ENCODE data around the gene TPPP3. TPM values are rescaled to one million over a fixed set of nuclear protein-coding genes. Genes with fewer than 3 reads are reported as not detected.

TPPP3 gene
- 0.18 and 0.20 TPM in 2 replicates for total RNA-seq

DNA sequence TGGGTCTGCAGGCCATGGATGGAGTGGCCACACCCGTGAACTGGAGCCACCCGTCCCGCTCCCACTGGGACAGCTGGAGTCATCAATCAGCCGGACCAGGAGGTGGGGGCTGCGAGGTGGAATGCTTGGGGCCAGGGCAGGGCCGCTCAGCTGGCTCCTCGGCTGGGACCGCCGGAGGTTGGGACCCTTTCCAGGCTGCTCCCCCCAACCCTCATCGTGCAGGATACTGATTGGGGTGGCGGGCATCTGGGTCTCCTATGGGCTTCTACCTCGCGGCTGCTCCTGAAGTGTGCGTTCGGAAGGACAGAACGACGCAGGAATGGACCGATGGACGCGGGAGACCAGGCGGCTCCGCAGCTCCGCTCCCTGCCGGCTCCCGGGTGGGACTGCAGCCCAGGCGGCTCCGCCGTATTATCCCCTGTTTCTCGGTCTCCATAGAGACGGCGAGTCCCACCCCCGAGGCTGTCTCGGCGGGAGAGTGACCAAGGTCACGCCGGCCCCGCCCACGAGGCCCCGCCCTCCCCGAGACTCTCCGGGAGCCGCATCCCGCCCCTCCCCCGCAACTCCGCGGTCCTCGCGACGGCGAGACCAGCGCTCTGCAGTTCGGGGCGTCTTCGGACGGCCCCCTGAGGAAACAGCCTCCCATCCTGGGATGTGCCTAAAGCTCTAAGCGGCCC is at the start of gene TPPP3:
Gene TPPP3 (minus strand): TSS at position 388 of the 677 bp plus-strand sequence. CDS start 2,387 bp downstream, outside the sequence.
- DNase-seq (ENCODE audit: low read depth, low spot score) = no peak

DNA sequence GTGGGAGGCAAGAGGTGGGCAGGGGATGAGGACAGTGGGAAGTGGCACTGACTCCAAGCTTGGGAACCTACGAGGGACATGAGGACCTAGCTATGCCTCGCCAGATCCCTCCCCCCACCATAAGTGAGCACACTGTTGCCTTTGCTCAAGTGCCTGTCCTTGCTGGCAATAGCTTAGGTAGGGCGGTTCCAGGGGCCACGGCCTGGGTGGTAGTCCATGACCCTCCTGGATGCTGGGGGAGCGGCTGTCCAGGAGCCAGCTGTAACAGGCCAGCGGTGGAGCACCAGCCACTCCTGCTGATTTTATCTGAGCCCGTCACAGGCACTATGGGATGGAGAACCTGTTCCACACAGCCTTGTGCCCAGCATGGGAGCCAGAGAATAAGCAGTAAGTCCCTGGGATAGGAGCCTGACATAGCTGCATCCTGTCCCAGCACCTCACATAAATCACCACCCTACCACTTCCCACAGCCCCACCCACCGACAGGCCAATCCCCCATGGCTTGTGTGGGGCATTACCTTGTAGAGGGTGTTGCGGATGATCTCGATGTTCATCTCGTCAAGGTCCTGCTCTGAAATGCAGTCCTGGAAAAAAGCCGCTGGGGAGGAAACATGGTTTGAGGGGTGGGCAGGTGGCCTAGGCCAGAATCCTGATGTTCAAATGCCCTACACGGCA is 49.4 kb upstream of the TPPP3 start:
- DNase-seq (ENCODE audit: low read depth, low spot score) = no peak

DNA sequence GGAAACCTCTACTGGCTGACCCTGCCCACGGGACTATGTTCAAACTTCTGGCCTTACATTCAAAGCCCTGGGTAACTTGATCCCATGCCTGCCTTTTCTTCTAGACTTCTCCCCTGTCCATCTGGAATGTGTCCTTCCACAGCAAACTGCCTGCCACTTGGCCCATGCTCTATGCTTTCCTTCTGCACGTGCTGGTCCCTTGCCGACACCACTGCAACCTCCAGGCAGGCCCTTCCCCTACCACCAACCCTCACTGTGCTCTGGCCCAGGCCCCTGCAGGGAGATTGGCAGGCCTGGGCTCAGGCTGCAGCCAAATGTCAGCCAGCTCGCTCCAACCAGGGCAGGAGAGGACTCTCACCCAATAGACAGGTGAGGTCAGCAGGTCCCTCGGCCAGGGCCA is 48.6 kb upstream of the TPPP3 start:
- no peak for DNase-seq (ENCODE audit: low read depth, low spot score)

DNA sequence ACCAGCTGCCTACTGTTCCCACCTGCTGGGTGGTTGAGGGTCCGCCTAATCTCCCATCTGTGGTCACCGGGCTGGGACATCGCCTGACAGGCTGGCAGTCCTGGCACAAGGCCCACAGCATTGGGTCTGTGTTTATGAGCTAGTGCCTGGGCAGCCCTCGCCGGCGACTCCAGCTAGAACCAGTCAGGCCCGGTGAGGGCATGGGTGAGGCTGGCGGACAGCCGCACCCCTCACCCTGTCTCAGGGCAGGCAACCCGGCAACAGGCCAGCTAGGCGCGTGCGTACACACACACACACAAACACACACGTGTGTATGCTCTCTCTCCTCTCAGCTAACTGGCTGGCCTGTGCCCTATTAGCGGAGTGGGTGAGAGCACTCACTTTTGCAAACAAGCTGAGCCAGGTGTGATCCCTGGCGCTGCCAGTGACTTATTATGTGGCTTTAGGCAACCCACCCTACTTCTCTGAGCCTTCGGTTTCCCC is 48.0 kb upstream of the TPPP3 start:
- DNase-seq (ENCODE audit: low read depth, low spot score) = no peak

DNA sequence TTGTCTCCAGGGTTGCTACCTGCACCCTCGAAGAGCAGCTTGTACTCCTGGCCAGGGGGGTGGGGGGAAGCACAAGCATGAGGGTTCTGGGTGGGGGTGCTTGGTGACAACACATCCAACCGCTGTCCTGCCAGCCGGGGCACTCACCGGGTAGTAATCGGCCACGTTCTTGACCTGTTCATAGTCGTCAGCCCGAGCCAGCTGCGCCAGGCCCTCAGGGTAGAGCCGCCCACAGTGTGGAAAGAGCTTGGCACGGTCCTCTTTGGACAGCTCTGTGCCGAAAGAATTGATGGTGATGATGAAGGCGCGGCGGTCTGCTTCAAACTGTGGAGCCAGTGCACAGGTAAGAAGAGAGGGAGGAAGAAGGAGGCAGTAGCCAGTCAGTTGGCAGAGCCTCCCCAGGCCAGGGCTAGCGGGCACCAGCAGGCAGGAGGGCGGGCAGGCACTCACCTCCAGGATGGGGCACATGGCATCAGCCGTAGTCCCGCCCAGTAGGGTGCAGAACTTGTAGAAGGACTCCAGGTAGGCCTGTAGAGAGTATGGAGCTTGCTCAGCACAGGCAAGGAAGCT is 45.6 kb upstream of the TPPP3 start:
- DNase-seq (ENCODE audit: low read depth, low spot score) = no peak

DNA sequence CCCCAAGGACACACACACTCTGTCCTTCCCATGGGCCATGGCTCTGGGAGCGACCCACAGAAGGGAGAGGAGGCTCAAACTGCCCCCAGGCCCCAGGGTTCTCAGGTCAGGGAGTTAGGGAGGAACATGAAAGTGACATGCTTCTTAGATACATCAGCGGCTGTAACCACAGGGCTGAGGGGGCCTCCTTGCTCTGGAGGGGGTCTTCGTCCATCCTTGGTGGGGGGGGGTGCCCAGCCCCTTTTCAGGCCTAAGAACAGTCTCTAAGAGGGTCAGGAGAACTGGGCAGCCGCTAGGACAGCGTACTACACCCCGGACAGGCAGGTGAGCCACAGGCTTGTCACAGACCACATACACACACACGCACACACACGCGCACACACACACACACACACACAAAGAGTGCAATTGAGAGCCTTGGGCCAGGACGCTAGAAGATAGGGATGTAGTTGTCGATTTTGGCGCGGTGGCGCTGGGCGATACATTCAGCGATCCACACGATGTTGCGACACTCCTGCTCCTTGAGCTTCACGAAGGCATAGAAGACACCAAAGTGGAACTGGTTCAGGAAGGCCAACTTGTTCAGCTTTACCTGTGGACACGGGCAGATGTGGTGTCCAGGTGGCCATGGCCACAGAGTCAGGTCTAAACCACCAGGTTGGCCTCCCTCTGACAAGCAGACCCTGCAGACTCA is 44.9 kb upstream of the TPPP3 start:
- DNase-seq (ENCODE audit: low read depth, low spot score) = no peak

DNA sequence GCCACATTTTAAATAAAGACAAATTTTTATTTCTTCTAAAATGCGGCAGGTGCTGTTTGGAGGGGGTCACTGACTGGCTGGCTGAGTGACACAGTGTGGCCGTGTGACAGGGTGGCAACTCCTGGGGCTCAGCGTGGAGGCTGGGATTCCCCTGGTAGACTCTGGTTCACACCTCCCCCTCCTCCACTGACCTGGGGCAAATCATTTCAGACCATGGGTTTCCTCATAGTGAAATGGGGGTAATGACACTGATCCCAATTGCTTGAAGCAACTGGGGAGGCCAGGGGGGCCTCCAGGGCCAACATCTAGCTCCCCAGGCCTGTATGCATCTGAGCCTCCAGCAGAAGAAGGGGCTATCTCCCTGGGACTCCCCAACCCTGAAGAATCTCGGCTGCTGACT is 44.2 kb upstream of the TPPP3 start:
- no peak for DNase-seq (ENCODE audit: low read depth, low spot score)

DNA sequence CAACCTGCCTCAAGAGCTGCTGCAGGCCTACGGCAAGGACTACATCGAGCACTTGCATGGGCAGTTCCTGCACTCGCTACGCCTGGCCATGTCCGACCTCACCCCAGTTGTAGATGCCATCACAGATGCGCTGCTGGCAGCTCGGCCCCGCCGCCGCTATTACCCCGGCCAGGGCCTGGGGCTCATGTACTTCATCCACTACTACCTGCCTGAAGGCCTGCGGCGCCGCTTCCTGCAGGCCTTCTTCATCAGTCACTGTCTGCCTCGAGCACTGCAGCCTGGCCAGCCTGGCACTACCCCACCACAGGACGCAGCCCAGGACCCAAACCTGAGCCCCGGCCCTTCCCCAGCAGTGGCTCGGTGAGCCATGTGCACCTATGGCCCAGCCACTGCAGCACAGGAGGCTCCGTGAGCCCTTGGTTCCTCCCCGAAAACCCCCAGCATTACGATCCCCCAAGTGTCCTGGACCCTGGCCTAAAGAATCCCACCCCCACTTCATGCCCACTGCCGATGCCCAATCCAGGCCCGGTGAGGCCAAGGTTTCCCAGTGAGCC is 43.4 kb upstream of the TPPP3 start:
- DNase-seq (ENCODE audit: low read depth, low spot score) = no peak

DNA sequence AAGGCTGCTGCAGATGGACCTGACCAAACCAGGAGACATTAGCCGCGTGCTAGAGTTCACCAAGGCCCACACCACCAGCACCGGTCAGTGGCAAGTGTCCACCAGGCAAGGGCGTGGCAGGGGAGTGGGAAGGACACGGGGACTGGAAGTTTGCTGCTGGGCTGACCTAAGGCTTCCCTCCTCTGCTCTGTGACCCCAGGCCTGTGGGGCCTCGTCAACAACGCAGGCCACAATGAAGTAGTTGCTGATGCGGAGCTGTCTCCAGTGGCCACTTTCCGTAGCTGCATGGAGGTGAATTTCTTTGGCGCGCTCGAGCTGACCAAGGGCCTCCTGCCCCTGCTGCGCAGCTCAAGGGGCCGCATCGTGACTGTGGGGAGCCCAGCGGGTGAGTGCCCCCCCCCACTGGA is 42.5 kb upstream of the TPPP3 start:
- no peak for DNase-seq (ENCODE audit: low read depth, low spot score)

DNA sequence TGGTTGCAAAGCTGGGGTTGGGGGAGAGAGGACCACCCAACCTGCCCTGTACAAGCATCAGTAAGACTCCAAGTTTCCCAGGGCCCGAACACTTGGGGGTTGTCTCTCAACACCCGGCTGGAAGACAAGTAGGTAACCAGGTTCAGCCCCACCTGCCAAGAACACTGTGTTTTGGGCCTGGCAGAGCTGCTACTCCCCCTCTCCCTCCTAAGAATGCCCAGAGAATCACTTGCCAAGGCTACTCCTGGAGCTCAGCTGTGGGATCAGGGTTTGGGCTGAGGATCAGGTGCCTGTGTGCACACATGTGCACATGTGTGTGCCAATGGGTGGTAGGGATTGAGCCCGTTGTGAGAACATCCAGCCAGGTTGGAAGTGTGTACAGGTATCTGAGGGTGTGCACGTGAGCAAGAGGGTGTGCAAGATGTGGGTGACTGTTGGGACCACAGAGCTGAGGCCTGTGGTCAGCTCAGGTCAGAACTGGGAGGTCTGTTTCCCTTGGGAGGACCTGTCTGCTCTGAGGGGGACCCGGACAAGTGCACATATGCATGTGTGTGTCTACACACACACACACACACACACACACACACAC is 39.9 kb upstream of the TPPP3 start:
- DNase-seq (ENCODE audit: low read depth, low spot score) = no peak

DNA sequence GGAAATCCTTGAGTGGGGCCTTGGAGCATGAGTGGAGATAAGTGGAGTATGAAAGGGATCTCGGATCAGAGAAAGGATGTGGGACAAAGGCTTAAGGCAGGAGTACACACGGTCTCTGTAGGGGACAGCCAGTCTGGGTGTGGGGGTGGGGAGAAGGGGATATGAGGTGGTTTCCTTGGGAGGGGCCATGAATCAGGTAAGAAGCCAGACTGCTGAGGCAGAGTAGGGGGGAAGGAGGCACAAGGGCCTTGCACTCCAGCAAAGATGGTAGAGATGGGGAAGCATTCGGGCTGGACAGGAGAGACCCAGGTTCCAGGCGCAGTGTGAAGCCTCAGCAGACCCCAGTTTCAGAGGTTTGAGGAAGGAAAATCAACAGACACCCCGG is 39.2 kb upstream of the TPPP3 start:
- no peak for DNase-seq (ENCODE audit: low read depth, low spot score)

DNA sequence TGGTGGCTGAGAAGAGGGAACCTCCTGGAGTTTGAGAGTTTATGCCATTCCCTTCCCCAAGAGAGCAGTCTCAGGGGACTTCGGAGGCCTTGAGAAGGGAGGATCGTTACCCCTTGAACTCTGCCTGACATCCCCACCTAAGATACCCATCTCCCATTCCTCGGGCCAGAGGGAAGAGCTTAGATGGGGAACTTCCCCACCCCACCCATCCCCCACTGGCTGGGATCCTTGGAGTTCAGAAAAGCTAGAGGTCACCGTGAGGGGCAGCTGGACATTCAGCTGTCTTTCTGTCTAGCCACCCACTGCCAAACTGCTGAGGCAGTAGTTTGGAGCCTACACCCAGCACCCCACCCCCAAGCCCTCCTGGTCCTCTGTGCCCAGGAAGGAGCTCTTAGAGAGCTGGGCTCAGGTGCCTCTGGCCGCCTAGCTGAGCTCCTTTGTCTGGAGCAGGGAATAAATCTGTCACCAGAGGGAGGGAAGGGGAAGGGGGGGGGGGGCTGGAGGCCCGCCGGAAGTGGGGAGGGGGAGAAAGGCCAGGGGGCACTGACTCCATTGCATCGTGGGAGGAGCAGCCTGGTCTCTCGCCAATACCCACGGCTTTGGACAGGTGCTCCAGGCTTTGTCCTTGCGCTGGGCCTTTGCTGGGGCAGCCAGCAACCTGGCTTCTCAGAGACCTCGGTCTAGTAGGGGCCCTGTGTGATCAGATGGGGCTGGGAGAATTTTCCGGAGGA is 38.6 kb upstream of the TPPP3 start:
- no peak for DNase-seq (ENCODE audit: low read depth, low spot score)

DNA sequence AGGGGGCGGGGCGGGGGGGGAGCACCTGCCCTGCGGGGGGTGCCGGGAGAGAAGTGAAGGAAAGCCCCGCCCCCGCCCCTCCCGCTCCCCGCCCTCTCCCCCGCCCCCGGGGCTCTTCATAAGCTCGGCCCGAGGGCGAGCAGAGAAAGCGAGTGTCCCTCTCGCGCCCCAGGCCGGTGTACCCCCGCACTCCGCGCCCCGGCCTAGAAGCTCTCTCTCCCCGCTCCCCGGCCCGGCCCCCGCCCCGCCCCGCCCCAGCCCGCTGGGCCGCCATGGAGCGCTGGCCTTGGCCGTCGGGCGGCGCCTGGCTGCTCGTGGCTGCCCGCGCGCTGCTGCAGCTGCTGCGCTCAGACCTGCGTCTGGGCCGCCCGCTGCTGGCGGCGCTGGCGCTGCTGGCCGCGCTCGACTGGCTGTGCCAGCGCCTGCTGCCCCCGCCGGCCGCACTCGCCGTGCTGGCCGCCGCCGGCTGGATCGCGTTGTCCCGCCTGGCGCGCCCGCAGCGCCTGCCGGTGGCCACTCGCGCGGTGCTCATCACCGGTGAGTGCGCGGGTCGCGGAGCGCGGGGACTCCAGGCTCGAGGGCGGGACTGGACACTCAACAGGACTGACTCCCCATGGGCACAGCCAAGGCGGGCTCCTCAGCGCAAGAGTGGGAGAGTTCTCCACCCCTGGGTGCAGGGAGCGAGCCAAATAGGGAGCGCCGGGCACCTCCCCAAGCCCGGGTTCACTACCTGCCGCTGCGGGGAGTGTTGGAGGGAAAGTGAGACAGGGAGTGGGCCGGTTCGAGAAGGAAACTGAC is 37.9 kb upstream of the TPPP3 start, which contains the start of gene HSD11B2:
Gene HSD11B2 (plus strand): TSS at position 145 of the 798 bp plus-strand sequence. CDS start 128 bp downstream, at position 273.
- DNase-seq (ENCODE audit: low read depth, low spot score) = no peak

DNA sequence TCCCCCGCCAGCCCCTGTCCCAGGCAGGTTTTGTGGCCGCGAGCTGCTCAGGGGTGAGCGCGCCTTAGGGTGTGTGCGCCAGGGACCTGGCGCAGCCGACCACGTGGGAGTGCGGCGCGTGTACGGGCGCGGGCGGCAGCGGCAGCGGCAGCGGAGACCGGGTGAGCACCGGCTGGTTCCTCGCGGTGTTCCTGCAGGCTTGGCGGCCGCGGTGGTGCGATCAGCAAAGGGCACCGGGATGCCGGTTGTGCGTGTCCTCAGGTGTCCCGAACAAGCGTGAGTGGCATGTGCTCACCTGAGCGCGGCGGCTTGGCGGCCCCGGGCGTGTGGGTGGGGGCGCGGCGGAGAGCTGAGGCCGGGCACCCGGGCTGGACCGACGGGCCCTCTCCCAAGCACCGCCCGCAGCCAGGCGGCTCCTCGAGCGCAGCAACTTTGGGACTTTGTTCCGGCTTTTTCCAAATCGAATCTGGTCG is 37.2 kb upstream of the TPPP3 start:
- DNase-seq (ENCODE audit: low read depth, low spot score) = no peak

DNA sequence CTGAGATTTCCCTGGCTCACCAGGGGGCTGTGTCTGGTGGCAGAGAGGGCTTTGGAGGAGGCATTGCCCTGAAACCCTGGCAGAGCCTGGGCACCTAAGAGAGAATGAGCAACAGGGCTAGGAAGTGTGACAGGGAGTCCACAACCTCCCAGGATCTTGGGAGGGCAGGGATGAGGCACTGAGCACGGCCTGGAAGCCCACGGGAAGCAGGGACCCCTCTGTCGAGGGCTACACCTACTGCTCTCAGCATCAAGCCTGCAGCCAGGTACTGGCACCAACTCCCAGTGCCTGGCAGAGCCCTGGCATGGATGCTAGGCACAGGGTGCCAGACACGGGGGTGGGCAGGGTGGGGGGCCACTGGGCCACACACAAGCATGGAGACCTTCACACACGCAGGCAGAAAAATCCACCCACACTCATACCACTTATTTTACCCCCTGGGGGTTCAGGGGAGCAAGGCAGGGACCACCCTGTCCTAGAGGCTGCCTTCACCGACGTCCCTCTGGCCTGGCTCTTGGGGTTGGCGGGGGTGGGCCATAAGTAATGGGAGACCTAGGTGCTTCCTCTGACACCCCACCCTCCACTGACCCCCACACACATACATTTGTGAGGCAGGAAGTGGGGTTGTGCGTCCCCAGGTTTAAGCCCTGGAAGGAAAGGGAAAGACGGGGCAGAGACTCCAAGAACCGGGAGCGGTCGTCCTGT is 36.7 kb upstream of the TPPP3 start:
- DNase-seq (ENCODE audit: low read depth, low spot score) = no peak

DNA sequence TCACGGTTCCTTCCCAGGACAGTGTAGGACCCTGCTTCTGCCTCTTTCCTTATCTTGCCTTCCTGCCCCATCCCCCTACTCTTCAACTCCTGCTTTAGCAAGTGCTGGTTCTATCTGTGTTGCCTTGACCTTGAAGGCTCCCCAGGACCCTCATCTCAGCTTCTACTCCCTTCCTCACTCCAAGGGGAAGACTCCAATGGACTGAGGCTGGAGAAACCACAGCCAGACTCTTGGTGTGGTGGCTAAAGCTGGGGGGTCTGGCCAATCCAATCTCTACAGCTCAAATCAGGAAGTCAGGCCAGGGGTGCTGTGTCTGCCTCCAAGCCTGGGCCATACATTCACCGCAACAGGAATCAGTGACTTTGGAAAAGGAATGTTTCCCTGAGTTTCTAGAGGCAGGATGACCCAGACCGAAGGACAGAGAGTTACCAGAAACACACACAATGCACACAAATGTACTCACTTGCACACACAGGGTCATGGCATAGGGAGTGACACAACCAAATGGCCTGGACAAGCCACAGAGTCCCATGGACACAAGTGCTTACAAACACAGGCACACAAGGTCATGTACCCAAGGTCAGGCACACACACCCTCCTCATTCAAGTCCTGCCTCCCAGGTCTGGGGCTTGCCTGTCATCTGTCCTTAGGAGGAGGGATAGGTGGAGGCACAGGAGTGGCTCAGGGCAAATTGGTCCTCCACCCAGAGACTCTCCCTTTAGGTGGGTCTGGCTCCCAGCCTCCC is 35.9 kb upstream of the TPPP3 start:
- DNase-seq (ENCODE audit: low read depth, low spot score) = no peak

DNA sequence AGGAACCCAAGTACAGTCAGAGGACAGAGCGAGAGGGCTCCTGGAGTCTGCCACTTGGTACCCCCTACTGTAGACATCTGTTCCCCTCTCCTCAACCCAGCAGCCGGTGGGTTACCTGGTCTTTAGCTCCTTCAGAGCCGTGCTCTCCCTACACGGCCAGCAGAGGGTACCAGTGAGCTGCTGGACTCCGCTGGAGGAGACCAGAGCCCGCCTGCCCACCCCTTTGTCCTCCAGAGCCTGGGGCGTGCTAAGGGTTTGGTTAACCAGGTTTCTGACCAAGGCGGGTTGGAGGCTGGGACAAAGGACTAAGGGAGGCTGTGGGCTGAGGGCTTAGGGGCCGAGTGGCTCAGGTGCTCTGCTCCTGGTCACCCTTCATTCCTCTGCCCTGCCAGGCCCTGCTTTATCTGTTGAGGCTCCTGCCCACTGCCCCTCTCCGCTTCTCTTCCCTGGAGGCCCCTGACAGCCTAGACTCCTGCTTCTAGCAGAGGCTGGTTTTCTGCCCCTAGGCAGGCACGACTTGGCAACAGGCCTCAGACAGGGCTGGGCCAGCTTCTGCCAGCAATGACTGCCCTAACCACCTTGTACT is 34.9 kb upstream of the TPPP3 start:
- DNase-seq (ENCODE audit: low read depth, low spot score) = peak; percentile 19

DNA sequence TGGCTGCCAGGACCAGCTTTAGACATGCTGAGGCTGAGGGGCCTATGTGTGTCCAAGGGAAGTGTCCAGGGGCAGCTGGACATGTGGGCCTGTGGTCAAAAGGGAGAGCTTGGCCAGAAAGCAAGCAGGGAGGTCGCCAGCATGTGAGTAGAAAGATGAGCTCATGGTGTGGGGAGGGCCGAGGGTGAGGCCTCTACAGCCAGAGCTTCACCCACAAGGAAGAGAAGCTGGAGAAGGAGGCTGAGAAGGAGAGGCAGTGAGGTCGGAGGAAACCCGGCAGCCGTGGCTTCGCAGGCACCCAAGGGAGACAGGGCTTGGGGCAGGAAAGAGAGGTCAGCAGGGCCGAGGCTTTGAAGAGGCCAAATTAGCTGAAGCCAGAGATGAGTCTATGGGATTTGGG is 33.7 kb upstream of the TPPP3 start:
- no peak for DNase-seq (ENCODE audit: low read depth, low spot score)

Measured in pulmonary artery endothelial cell (primary cell).